NCI-H510A treated with DMSO at 0.1 percent for 48 hours (cell line): ENCODE results near the gene NABP2.
A peak's percentile ranks its signal among the peaks of the same experiment; 100 is the strongest.
"Not testable (repeated sequence)": the region's sequence is repeated elsewhere in the genome, so short reads cannot be mapped to it uniquely, and the experiment has no call there.

Source experiments
- DNase-seq: peaks from one replicate; lab custom pipeline; 2025; lab: John Stamatoyannopoulos, UW

NABP2 gene

GRCh38 chr12:56244494-56244893 lies 20.4 kb downstream of the NABP2 start:
- no peak for DNase-seq

DNA sequence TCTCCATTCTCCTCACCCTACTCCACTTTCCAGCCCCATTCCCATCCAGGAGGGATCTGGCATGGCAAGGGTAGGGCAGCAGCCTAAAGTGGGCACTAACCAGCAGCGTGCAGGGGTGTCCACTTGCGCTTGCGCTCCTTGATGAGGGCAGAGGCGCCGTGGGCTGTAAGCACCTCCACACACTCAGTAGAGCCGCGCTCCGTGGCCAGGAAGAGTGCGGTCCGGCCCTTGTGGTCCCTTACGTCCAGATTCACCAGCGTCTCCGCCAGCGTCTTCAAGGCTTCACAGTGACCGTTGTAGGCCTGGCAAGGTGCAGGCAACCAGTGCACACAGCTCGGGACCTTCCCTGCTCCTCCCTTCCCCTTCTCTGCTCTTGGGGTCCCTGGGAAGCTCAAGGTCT lies 23.8 kb downstream of the NABP2 start:
- no peak for DNase-seq

DNA sequence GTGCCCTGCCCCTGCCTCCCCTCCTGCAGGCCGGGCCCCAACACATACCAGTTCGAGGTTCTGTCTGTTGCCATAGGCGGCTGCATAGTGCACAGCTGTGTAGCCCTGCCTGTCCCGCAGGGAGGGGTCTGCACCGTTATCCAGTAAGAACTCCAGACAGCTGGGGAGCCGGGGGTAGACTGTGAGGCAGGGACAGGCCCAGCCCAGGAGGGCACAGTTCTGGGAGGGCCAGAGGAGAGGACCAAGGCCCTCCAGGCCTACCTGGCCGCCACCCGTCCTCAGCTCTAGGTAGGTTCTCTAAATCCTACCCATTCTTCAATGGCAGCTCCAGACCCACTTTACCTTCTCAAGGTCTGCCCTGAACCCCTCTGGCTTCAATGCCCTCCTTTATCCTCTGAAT lies 24.6 kb downstream of the NABP2 start:
- no peak for DNase-seq

GRCh38 chr12:56252649-56253048 lies 28.5 kb downstream of the NABP2 start:
- no peak for DNase-seq

GRCh38 chr12:56253091-56253490 lies 28.9 kb downstream of the NABP2 start:
- DNase-seq = no peak

DNA sequence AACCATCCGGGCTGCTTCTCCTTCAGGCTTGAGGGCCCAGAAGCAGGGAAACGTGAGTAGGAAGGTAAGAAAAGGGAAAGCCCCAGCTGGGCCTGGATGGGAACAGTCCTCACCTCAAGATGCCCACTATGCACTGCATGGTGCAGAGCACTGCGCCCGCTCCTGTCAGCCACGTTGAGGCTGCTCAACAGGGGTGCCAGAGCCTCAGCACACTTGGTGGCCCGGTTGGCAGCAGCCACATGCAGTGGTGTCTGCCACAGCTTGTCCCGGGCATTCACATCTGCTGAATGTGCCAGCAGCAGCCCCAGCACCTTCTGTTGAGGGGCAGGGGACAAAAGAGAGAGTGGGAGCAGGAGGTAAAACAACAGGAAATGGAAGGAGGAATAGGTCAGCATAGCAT lies 31.5 kb downstream of the NABP2 start:
- no peak for DNase-seq

- no peak for DNase-seq
These were observed 32.3 kb downstream of the NABP2 start for GRCh38 chr12:56256326-56256960.

DNA sequence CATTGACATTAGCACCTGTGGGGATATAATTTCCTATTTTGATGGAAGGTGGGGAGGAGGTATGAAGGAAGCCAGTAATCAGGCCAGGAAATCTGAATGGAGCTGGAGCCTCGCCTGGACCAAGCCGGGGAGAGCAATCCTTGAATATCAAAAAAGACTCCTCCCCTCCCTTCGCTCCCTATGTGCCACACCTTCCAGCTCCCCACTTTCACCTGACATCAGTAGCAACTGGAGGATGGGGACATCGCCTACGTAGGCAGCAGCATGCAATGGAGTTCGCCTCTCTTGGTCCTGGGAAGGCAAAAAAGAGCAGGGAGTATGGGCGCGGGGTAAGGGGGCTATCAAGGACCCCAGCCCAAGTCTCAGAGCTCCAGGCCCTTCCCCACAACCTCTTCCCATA lies 32.9 kb downstream of the NABP2 start:
- DNase-seq = no peak

DNA sequence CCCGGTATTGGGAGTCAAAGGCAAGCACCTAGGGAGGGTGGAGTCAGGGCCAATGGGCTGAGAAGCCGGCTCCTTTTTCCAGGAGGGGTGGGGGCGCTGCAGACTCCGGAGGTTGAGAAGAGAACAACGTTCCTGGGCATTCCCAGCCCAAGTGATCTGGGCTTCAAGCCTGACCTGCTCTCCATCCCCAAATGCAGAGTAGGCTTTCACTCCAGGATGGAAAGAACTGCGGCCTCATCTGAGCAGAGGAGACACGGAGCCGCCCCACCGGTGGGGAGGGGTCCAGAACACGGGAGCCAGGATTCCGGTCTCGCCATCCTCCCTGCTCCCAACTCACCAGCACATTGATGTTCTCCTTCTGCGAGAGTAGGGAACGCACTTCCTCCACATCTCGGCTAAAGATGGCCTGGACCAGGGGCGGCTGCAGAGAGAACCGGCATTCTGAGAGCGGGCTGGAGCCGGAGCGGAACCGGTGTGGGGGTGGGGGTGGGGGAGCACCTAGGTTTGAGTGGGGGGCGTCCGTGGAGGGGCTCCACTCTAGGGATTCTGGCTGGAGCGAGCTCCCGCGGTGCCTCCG lies 33.4 kb downstream of the NABP2 start:
- peak; percentile 52 for DNase-seq

GRCh38 chr12:56258068-56258819 lies 34.1 kb downstream of the NABP2 start, which contains the start of gene ANKRD52:
TSS of gene ANKRD52 (minus strand) at chr12:56258384. CDS start at chr12:56258269, 115 bp downstream.
- DNase-seq = peak; percentile 83

DNA sequence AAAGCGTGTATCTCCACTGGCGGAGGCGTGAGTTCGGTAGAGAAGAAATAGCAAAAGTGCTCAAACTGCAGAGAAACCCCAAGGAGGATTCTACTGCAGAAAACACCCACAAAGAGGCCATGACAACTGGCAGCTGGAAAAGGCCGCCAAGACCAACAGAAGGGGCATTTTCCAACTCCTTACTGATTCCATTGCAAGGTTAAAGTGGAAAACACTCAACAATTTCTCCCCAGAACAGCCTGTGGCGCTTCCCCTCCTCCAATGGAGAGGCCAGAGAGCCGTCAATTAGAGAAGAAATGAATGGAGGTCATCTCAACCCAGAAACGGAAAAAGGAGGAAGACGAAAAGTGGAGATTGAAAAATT lies 34.7 kb downstream of the NABP2 start:
- no peak for DNase-seq

GRCh38 chr12:56260380-56260779 lies 36.2 kb downstream of the NABP2 start:
- DNase-seq = no peak

GRCh38 chr12:56260921-56261320 lies 36.8 kb downstream of the NABP2 start:
- DNase-seq = no peak

DNA sequence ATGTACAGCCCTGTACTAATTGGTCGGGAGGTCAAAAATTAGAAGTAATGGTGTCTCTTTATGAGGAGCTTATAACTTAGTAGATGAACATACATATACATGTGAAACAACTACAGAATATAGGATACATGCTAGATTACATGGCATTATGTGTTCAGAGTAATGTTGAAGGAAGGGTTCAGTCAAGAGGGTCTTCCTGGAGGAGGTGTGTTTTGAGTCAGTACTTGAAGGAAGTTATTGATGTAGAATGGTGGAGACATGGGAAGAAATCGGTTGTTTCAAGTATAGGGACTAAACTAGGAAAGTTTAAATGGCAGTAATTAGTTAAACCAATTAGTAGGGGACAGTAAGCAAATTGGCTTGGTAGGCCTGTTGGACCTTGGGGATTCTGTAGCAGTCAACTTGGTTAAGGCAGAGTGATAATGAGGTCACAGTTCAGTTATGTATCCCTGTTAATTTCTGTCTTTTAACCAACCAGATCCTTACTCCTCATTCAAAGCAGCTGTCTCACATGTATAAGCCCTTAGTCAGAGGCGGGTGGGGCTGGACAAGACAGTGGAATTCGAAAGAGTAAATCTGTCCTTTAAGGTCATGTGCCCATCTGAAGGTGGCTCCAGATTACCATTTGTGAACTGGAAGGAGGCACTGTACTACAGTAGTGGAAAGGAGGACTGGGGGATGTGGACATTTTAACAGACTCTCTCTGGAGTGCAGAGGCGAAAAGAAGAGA lies 37.5 kb downstream of the NABP2 start:
- DNase-seq = no peak

- DNase-seq = not testable (repeated sequence)
These were observed 38.8 kb downstream of the NABP2 start for GRCh38 chr12:56262955-56263354.

DNA sequence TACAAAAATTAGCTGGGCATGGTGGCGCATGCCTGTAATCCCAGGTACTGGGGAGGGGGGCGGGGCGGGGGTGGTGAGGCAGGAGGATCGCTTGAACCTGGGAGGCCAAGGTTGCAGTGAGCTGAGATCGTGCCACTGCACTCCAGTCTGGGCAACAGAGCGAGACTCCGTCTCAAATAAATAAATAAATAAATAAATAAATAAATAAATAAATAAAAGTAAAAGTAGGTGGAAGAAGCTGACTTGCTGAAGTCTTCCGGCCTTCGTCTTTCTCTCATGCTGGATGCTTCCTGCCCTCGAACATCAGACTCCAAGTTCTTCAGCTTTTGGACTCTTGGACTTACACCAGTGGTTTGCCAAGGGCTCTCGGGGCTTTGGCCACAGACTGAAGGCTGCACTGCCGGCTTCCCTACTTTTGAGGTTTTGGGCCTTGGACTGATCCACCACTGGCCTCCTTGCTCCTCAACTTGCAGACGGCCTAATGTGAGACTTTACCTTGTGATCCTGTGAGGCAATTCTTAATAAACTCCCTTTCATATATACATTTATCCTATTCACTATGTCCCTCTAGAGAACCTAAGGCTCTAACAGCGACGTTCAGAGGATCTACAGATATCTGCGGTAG lies 42.0 kb downstream of the NABP2 start:
- DNase-seq = not testable (repeated sequence)

- peak; percentile 94 for DNase-seq
These were observed 42.7 kb downstream of the NABP2 start, which contains the start of gene COQ10A for GRCh38 chr12:56266693-56267442. TSS of gene COQ10A (plus strand) at chr12:56266942. CDS start at chr12:56267119, 177 bp downstream.

- DNase-seq = no peak
These were observed 43.4 kb downstream of the NABP2 start for GRCh38 chr12:56267443-56268071.

GRCh38 chr12:56271031-56271430 lies 46.9 kb downstream of the NABP2 start:
- DNase-seq = peak; percentile 7

DNA sequence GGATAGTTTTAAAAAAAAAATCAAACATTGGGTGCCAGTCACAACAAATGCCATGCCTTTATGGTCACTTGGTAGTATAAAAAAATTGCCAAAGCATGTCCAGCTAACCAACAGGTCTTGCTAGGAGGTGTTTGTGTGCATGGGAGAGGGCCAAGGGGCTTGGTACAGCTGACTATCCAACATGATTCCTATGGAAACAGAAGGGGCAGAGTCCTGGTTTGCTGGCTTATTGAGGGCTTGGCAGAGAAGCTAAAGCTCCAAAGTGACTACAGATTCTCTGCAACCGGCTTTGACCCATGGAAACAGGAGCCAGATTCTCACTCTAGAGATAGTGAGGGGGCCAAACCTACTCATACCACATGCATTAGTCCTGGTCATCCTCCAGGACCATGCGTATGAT lies 48.3 kb downstream of the NABP2 start:
- not testable (repeated sequence) for DNase-seq

DNA sequence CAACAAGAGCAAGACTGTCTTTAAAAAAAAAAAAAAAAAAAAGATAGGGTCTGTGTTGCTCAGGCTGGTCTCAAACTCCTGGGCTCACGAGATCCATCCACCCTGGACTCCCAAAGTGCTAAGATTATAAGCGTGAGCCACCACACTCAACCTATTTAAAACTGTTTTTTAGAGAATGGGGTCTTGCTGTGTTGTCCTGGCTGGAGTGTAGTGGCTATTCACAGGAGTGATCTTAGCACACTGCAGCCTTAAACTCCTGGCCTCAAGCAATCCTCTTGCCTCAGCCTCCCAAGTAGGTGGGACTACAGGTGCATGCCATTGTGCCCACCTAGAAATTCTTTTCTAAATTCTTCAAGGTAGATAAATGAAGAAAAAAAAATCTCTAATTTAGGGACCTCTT lies 50.2 kb downstream of the NABP2 start:
- no peak for DNase-seq
